H1 (cell line): ENCODE data around the gene TXLNB. TPM values are rescaled to one million over a fixed set of nuclear protein-coding genes. Genes with fewer than 3 reads are reported as not detected.

Source experiments
- CTCF ChIA-PET: fragments of 300-600 bp; sonication (Branson Sonifier 250); formaldehyde crosslinking; loops from one replicate; lab custom pipeline; 2021; ENCODE audit not compliant: partially characterized antibody; lab: Charles Lee
- POLR2A ChIA-PET: fragments of 300-600 bp; sonication (Branson Sonifier 250); formaldehyde crosslinking; loops from one replicate; lab custom pipeline; 2021; ENCODE audit warnings: inconsistent platforms; ENCODE audit not compliant: partially characterized antibody; lab: Charles Lee
- DNase-seq, 2 experiments: peaks; one replicate each; pipeline versions ENCODE4 v3.0.0 to v3.0.0-alpha.2; 2010 to 2022; ENCODE audit warnings: low spot score in 2 of 2, low read depth in 1 of 2, mixed read lengths in 1 of 2
- FAIRE-seq: peaks from 2 replicates; lab custom pipeline; 2011; peaks lifted over from hg19 to GRCh38; lab: Jason Lieb, UNC
- H2AFZ ChIP-seq: 2 replicates; pipeline ENCODE4 v1.8.1; 2012; ENCODE audit warnings: low read length, inconsistent platforms
- H2AK5ac ChIP-seq: 2 replicates; pipeline ENCODE4 v1.6.1; 2013; ENCODE audit warnings: low read depth, low read length
- H2BK120ac ChIP-seq: replicated peaks from 2 replicates; pipeline ENCODE3; 2013; ENCODE audit warnings: low read depth, low read length, inconsistent platforms
- H2BK12ac ChIP-seq: 2 replicates; pipeline ENCODE4 v1.6.1; 2013; ENCODE audit warnings: low read depth, low read length
- H2BK15ac ChIP-seq: 2 replicates; pipeline ENCODE4 v1.6.1; 2013; ENCODE audit warnings: low read length
- H2BK20ac ChIP-seq: 2 replicates; pipeline ENCODE4 v1.6.1; 2013; ENCODE audit warnings: low read length
- H2BK5ac ChIP-seq: 2 replicates; pipeline ENCODE4 v1.6.1; 2013; ENCODE audit warnings: low read depth, low read length
- H3K14ac ChIP-seq: 2 replicates; pipeline ENCODE4 v1.6.1; 2013; ENCODE audit warnings: inconsistent platforms; ENCODE audit not compliant: insufficient read length
- H3K18ac ChIP-seq: 2 replicates; pipeline ENCODE4 v1.6.1; 2013; ENCODE audit warnings: low read length; ENCODE audit errors: extremely low read depth
- H3K23ac ChIP-seq: 2 replicates; pipeline ENCODE4 v1.6.1; 2013; ENCODE audit warnings: inconsistent platforms; ENCODE audit not compliant: insufficient read length
- H3K23me2 ChIP-seq: 2 replicates; pipeline ENCODE4 v1.6.1; 2013; ENCODE audit warnings: low read depth, low read length
- H3K27ac ChIP-seq: 2 replicates; pipeline ENCODE4 v1.6.1; 2011; ENCODE audit warnings: low read depth, low read length, inconsistent platforms
- H3K27me3 ChIP-seq, 4 experiments: replicated peaks in 1 of 4; 1 replicate in 1 of 4; 2 replicates in 3 of 4; pipeline versions ENCODE4 v1.6.1 to v1.8.1; 2011 to 2013; ENCODE audit warnings: low read length in 3 of 4, mild to moderate bottlenecking in 3 of 4, inconsistent platforms in 2 of 4, mixed read lengths in 2 of 4, moderate library complexity in 1 of 4; ENCODE audit not compliant: control insufficient read depth in 3 of 4, insufficient read depth in 3 of 4; ENCODE audit errors: extremely low read depth in 1 of 4
- H3K36me3 ChIP-seq, 4 experiments: 2 replicates each; pipeline versions ENCODE4 v1.6.1 to v1.8.1; 2011 to 2013; ENCODE audit warnings: mild to moderate bottlenecking in 4 of 4, low read length in 3 of 4, moderate library complexity in 2 of 4, control low read depth in 1 of 4, inconsistent platforms in 1 of 4; ENCODE audit not compliant: insufficient read depth in 4 of 4, control insufficient read depth in 2 of 4
- H3K4ac ChIP-seq: replicated peaks from 2 replicates; pipeline ENCODE3; 2013; ENCODE audit warnings: low read length, low read depth, mixed read lengths, inconsistent platforms; ENCODE audit not compliant: insufficient read length
- H3K4me1 ChIP-seq, 4 experiments: replicated peaks in 1 of 4; 1 replicate in 1 of 4; 2 replicates in 3 of 4; pipeline versions ENCODE4 v1.6.1 to v1.8.1; 2011 to 2013; ENCODE audit warnings: low read length in 3 of 4, inconsistent platforms in 2 of 4, mixed read lengths in 1 of 4; ENCODE audit not compliant: insufficient read depth in 4 of 4, control insufficient read depth in 3 of 4
- H3K4me2 ChIP-seq, 2 experiments: 2 replicates each; pipeline versions ENCODE4 v1.6.1 to v1.8.1; 2011 to 2013; ENCODE audit warnings: low read depth in 2 of 2, low read length in 2 of 2, control low read depth in 1 of 2, inconsistent platforms in 1 of 2, mild to moderate bottlenecking in 1 of 2; ENCODE audit not compliant: insufficient read depth in 1 of 2
- H3K4me3 ChIP-seq, 4 experiments: fragments of 200-600, 300-600 bp in 1 of 4; sonication (generic), shearing (Covaris generic), sonication (Bioruptor Twin) in 1 of 4; 2 replicates each; pipeline versions ENCODE4 v1.5.1 to v1.8.1; 2011 to 2016; ENCODE audit warnings: low read length in 4 of 4, low read depth in 3 of 4, control low read depth in 2 of 4, inconsistent platforms in 2 of 4, mild to moderate bottlenecking in 2 of 4, mixed read lengths in 1 of 4, moderate library complexity in 1 of 4; ENCODE audit not compliant: insufficient read depth in 2 of 4; ENCODE audit errors: extremely low read depth in 1 of 4
- H3K56ac ChIP-seq: replicated peaks from 2 replicates; pipeline ENCODE3; 2013; ENCODE audit warnings: low read depth, mild to moderate bottlenecking, mixed read lengths, low read length, inconsistent platforms; ENCODE audit not compliant: insufficient read length
- H3K79me1 ChIP-seq: 2 replicates; pipeline ENCODE4 v1.6.1; 2013; ENCODE audit warnings: low read depth, low read length, control low read depth
- H3K79me2 ChIP-seq, 2 experiments: 2 replicates each; pipeline versions ENCODE4 v1.6.1 to v1.8.1; 2012 to 2013; ENCODE audit warnings: low read length in 2 of 2, mild to moderate bottlenecking in 2 of 2, inconsistent platforms in 1 of 2; ENCODE audit not compliant: insufficient read depth in 2 of 2, control insufficient read depth in 1 of 2
- H3K9ac ChIP-seq, 4 experiments: replicated peaks in 1 of 4; 1 replicate in 1 of 4; 2 replicates in 3 of 4; pipeline versions ENCODE4 v1.6.1 to v1.8.1; 2011 to 2013; ENCODE audit warnings: low read depth in 3 of 4, low read length in 3 of 4, control low read depth in 2 of 4, mild to moderate bottlenecking in 2 of 4, moderate library complexity in 2 of 4, inconsistent platforms in 1 of 4; ENCODE audit errors: extremely low read depth in 1 of 4
- H3K9me3 ChIP-seq, 2 experiments: 2 replicates each; pipeline versions ENCODE4 v1.6.1 to v1.8.1; 2012 to 2013; ENCODE audit warnings: mild to moderate bottlenecking in 2 of 2, moderate library complexity in 2 of 2, control low read depth in 1 of 2, inconsistent platforms in 1 of 2, low read depth in 1 of 2, low read length in 1 of 2, mixed read lengths in 1 of 2; ENCODE audit not compliant: insufficient read depth in 2 of 2
- H4K20me1 ChIP-seq, 2 experiments: replicated peaks in 1 of 2; 2 replicates each; pipeline versions ENCODE3 to v1.8.1; 2011 to 2013; ENCODE audit warnings: inconsistent platforms in 2 of 2, low read length in 2 of 2, mild to moderate bottlenecking in 1 of 2; ENCODE audit not compliant: insufficient read depth in 2 of 2, control insufficient read depth in 1 of 2
- H4K5ac ChIP-seq: 2 replicates; pipeline ENCODE4 v1.6.1; 2013; ENCODE audit warnings: low read length, low read depth, mixed read lengths, inconsistent platforms; ENCODE audit not compliant: insufficient read length
- H4K8ac ChIP-seq: 2 replicates; pipeline ENCODE4 v1.8.0; 2013; ENCODE audit warnings: mild to moderate bottlenecking, moderate library complexity, low read length, inconsistent platforms; ENCODE audit not compliant: insufficient read depth; ENCODE audit errors: extremely low read depth
- H4K91ac ChIP-seq: replicated peaks from 2 replicates; pipeline ENCODE3; 2013; ENCODE audit warnings: low read length, mixed read lengths, inconsistent platforms; ENCODE audit not compliant: insufficient read length
- BCL11A ChIP-seq, 2 experiments: IDR thresholded peaks; one replicate each; pipeline ENCODE4 v1.6.1; 2011; ENCODE audit warnings: low read depth in 2 of 2, low read length in 2 of 2, mild to moderate bottlenecking in 2 of 2
- EP300 ChIP-seq, 2 experiments: IDR thresholded peaks; 1 replicate in 1 of 2; 2 replicates in 1 of 2; pipeline ENCODE4 v1.6.1; 2011 to 2012; ENCODE audit warnings: low read depth in 2 of 2, low read length in 2 of 2, mild to moderate bottlenecking in 2 of 2, borderline replicate concordance in 1 of 2, inconsistent platforms in 1 of 2, moderate library complexity in 1 of 2
- FOSL1 ChIP-seq: IDR thresholded peaks from 2 replicates; pipeline ENCODE4 v1.6.1; 2011; ENCODE audit warnings: mild to moderate bottlenecking, low read depth, low read length, moderate library complexity; ENCODE audit not compliant: insufficient read depth
- HDAC6 ChIP-seq: IDR thresholded peaks from one replicate; pipeline ENCODE4 v1.7.1; 2012; ENCODE audit warnings: low read depth, mild to moderate bottlenecking, inconsistent platforms, low read length, moderate library complexity
- WGBS, 2 experiments: shearing (Covaris generic) in 1 of 2; methylation state at CpG; one replicate each; pipeline versions ENCODE4 v1.1.6 to v1.1.7; 2013 to 2015; ENCODE audit warnings: low lambda C conversion rate in 2 of 2, mixed read lengths in 2 of 2, inconsistent platforms in 1 of 2, low coverage in 1 of 2, missing lambda C conversion rate in 1 of 2; ENCODE audit not compliant: insufficient replicate concordance in 2 of 2, insufficient coverage in 1 of 2, insufficient read length in 1 of 2; ENCODE audit errors: extremely low coverage in 1 of 2, missing lambda C conversion rate in 1 of 2; 5-methylcytosine and 5-hydroxymethylcytosine counted together
- polyA plus RNA-seq, 7 experiments: library from polyadenylated mRNA; depleted of rRNA in 3 of 7; stranded (reverse) in 5 of 7; unstranded in 2 of 7; fragments of >200 nt in 5 of 7; fragments of 200-250 nt in 2 of 7; gene quantifications; 1 replicate in 5 of 7; 2 replicates in 1 of 7; 4 replicates in 1 of 7; pipeline versions ENCODE4 v1.2.1 to v1.2.3, GENCODE V29; 2011 to 2013; ENCODE audit warnings: missing spikeins in 2 of 7, mixed read lengths in 2 of 7
- total RNA-seq: library from RNA; stranded (reverse); fragmentation: NEBNext Ultra II Directional; extraction: Animal tissue kit (Norgen Biotek cat#: 25700); gene quantifications from 2 replicates; pipeline ENCODE4 v1.2.1, GENCODE V29; 2021

The TXLNB gene
- total and polyA plus RNA-seq, 2 of the 8 experiments (the other 6 are each of a cell fraction or from before 2014, with no cell fraction given): 0.05 to 0.17 TPM

- H3K4me2 ChIP-seq: no peak overlapping the region
- ChIA-PET CTCF (no interaction called here), POLR2A (no interaction called here)
- H3K23me2 ChIP-seq: no peaks in the 10 kb centered on the region
- no peak overlapping the region for H3K14ac ChIP-seq
- H3K4ac ChIP-seq: no peak overlapping the region
- H3K36me3 ChIP-seq: no peaks in the 10 kb centered on the region
- H4K91ac ChIP-seq: no peak overlapping the region
- H4K5ac ChIP-seq: no peak overlapping the region
- H2BK120ac ChIP-seq: no peak overlapping the region
- no peaks in the 10 kb centered on the region for H3K4me1 ChIP-seq
- H2AFZ ChIP-seq: no peak overlapping the region
- H3K4me3 ChIP-seq: no peak overlapping the region
- H2BK20ac ChIP-seq: no peak overlapping the region
- no peak for DNase-seq
- H3K56ac ChIP-seq: no peak overlapping the region
- no peak overlapping the region for H3K27ac ChIP-seq
- no peaks in the 10 kb centered on the region for H3K9me3 ChIP-seq
- H3K18ac ChIP-seq: no peak overlapping the region
- no peak overlapping the region for H3K23ac ChIP-seq
- H2AK5ac ChIP-seq: no peak overlapping the region
- H3K79me1 ChIP-seq: no peaks in the 10 kb centered on the region
- no peak overlapping the region for H3K9ac ChIP-seq
- no peak overlapping the region for H2BK15ac ChIP-seq
- H3K27me3 ChIP-seq: no peaks in the 10 kb centered on the region
- H2BK12ac ChIP-seq: no peak overlapping the region
- FAIRE-seq: no peak
- no peak overlapping the region for H4K8ac ChIP-seq
- no peaks in the 10 kb centered on the region for H3K79me2 ChIP-seq
- no peak overlapping the region for H2BK5ac ChIP-seq
- H4K20me1 ChIP-seq: no peaks in the 10 kb centered on the region
- 82% methylated on average over 7 of the region's 7 CpGs; no CpG with 5 or more reads in 1 of the 2 experiments for WGBS, 2 experiments
- TF ChIP-seq BCL11A (IDR thresholded peaks at IDR 0.05; ENCODE audit: low read depth in 2 of 2, low read length in 2 of 2): no peak
- TF ChIP-seq HDAC6: no peak
- TF ChIP-seq EP300 (IDR thresholded peaks at IDR 0.05; ENCODE audit: borderline replicate concordance in 1 of 2, low read depth in 2 of 2, low read length in 2 of 2): no peak
- TF ChIP-seq FOSL1: no peak
Observed at GRCh38 chr6:139277161-139277560, 14.6 kb downstream of the TXLNB start.
